Activated CD4-positive, alpha-beta T cell treated with anti-CD3 and anti-CD28 coated beads, Interleukin-2, Interleukin-6, amounts not matched to agents 100 ng/mL and 50 ng/mL, durations not matched to agents 16 hours and 8 hours (primary cell): ENCODE measurements around the gene RNF225.
"Not testable (repeated sequence)": the region's sequence is repeated elsewhere in the genome, so short reads cannot be mapped to it uniquely, and the experiment has no call there.

Experiments used
- DNase-seq: peaks from one replicate; pipeline ENCODE4 v3.0.0-alpha.2; 2020

RNF225 gene

DNA sequence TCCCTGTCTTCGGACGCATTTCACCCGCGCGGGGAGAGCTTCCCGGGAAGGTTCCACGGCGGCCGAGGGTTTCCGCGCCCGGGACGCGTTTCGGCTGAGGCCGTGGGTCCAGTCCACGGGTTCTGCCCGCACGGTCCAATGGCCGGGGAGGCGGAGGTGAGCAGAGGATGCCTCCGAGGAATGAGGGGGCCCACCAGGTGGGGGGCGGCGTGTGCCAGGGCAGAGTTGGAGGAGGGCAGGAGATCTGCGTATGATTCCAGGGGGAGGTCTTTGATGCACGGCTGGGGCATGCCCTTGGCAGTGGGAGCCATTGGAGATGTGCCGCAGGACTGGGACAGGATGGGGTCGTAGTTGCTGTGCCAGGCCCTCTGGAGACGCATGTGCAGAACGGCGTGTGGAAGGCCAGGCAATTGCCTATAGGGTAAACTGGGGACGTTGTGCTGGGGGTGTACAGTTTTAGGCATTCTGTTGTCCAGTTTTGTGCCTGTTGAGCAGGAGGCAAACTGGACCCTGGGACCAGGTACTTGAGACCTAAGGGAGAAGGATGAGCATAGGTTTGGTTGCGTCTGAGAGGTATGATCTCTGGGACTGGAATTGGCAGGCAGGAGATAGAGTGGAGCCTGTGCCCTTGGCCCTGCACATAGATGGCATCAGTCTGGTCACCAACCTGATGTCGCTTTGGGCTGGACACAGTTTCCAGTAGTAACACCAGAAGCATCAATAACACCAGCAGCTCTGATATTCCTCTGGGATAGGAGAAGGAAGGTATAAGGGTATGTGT is 13.7 kb downstream of the RNF225 start:
- peak; percentile 52 for DNase-seq

DNA sequence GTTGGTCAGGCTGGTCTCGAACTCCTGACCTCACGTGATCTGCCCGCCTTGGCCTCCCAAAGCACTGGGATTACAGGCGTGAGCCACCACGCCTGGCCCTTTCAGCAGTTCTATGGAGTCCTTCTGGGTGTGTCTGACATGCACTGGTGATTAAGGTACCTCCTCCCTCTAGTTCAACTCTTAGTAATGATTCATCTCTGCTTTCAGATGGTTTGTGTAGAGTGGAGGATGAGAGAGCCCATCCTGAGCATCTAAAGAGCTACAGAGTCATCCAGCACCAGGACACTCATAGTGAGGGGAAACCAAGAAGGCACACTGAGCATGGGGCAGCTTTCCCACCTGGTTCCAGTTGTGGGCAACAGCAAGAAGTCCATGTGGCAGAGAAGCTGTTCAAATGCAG is 21.1 kb downstream of the RNF225 start:
- no peak for DNase-seq

DNA sequence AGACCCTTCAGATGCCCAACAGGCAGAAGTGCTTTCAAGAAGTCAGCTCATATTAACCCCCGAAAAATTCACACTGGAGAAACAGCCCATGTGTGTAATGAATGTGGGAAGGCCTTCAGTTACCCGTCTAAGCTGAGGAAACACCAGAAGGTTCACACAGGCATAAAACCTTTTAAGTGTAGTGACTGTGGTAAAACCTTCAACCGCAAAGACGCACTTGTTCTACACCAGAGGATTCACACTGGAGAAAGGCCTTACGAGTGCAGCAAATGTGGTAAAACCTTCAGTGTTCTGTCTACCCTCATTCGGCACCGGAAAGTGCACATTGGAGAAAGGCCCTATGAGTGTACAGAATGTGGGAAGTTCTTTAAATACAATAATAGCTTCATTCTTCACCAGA is 21.6 kb downstream of the RNF225 start:
- DNase-seq: no peak

DNA sequence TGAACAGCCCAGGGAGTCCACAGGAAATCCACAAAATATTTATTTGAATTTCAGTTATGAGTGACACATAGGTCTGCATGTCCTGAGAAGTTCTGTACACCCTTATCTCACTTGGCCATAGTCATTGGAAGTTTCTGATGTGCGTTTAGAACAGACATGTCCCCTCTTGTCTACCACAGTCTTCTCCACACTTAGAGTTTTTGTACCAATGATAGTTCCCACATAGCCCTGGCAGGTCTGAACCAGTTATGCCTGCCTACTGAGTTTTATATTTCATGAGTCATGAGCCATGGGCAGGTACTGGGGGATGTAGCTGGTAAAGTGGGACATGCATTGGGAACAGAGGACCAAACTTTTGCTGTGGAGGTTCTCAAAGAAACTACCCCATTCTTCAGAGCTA is 33.2 kb downstream of the RNF225 start:
- DNase-seq: no peak

DNA sequence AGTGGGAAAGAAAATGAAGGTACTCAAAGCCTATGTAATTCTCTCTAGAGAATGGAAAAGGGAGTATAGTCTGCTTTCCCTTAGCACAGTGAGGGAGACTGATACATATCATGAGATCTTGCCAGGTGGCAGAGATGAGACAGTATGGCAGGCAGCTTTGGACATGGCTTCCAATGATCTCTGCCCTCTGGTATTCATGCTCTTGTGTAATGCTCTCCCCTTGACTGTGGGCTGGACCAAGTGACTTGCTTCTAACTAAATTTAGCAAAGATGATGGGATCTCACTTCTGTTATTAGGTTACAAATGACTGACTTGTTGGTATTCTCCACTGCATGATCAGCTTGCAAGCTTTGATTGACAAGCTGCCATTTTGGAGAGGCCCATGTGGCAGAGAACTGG is 34.3 kb downstream of the RNF225 start:
- no peak for DNase-seq

DNA sequence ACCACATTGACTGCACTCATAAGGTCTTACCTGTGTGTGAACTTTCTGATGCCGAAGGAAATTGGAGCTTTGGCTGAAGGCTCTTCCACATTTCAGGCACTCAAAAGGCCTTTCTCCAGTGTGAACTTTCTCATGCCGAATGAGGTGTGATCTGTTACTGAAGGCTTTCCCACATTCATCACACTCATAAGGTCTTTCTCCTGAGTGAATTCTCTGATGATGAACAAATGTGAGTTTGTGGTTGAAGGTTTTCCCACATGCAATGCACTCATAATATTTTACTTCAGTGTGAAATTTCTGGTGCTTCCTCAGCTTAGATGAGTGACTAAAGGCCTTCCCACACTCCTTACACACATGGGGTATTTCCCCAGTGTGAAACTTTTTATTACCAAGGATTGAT is 38.8 kb downstream of the RNF225 start:
- no peak for DNase-seq

DNA sequence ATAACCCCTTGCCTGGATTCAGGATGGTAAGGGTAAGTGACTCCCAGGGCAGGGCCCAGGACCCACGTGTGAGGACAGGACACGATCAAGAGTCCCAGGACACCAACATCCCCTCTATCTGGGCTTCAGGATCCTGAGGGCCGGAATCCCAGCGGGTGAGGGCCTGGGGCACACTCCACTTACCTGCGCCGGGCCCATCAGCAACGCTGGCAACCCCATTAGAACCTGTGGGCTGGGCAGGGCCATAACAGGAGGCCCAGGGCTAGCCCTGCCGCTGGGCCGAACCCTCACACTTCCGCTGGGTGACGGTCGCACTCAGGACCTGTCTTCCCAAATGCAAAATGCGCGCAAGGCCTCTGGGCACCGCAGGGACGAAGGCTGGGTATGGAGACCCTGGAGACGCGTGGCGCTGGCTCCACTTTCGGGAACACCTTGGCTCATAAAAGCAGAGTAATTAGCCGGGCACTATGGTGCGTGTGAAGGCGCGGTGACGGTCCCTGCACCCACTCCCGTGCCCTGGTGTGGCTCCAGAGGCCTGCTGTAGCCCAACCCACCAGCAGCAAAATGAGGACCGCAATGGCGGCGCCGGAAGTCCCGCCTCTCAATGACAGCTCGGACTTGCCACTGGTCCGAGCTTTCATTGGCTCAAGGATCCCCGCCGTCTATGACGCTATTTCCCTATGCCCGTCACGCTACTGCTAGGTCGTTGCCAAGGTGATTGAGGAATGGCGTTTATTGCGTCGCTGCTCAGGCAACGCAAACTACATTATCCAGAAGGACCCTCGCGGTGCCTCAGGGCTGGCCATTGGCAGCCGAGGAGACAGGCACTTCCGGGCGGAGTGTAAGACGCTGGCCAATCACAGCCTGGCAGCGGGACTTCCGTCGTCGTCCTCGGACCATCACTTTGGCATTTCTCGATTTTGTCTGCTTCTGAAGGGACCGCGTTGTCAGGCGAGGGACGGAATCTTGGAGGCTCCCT is 44.4 kb downstream of the RNF225 start, which contains the start of gene ZNF132:
ZNF132 (minus strand) TSS at position 578 of the 979 bp plus-strand sequence; CDS start at position 246, 332 bp downstream.
- DNase-seq: peak; percentile 97

DNA sequence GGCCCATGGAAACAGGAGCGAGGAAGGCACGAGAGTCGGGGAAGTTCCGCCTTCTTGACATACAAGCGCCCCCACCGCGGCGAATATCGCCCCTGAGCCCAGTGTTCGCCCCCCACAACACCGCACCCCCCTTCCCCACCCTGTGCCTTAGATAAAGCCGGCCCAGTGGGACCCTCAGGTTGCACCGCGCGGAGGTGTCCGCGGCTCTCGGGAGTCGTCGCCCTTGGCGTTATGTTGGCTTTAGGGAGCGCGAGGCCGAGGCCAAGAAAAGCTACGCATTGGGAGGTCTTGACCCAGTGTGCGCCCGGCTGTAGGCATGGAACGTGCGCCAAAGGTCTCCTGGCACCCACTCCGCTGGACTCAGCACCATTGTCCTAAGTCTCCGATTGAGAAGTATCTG is 45.1 kb downstream of the RNF225 start:
- DNase-seq: no peak

DNA sequence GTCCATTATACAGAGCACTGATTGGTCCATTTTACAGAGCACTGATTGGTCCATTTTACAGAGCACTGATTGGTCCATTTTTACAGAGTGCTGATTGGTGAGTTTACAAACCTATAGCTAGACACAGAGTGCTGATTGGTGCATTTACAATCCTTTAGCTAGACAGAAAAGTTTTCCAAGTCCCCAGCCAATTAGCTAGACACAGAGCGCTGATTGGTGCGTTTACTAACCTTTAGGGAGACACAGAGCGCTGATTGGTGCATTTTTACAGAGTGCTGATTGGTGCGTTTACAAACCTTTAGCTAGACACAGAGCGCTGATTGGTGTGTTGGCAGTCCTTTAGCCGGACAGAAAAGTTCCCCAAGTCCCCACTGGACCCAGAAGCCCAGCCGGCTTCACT is 47.5 kb downstream of the RNF225 start:
- not testable (repeated sequence) for DNase-seq
